Fibroblast of villous mesenchyme (primary cell): ENCODE results near the gene GGT7. TPM values are rescaled to one million over a fixed set of nuclear protein-coding genes. Genes with fewer than 3 reads are reported as not detected.

ENCODE experiments used
- DNase-seq: peaks from one replicate; pipeline ENCODE4 v3.0.0-alpha.2; 2010; ENCODE audit warnings: low read depth
- H3K4me3 ChIP-seq: 2 replicates; pipeline ENCODE4 v1.5.1; 2011; ENCODE audit warnings: low read depth, mild to moderate bottlenecking, low read length
- CTCF ChIP-seq: IDR thresholded peaks from 2 replicates; pipeline ENCODE4 v1.5.1; 2012; ENCODE audit warnings: low read depth, mild to moderate bottlenecking, low read length; ENCODE audit not compliant: insufficient read depth
- total RNA-seq: library from RNA; depleted of rRNA; stranded (reverse); fragments of >200 nt; gene quantifications from 2 replicates; pipeline ENCODE4 v1.2.3, GENCODE V29; 2012

GGT7 gene
- 9.3 and 9.5 TPM in 2 replicates for total RNA-seq

GRCh38 chr20:34872622-34873224 lies at the start of gene GGT7:
Gene GGT7 (minus strand): TSS chr20:34872856. CDS start chr20:34872815, 41 bp downstream.
- peak; percentile 68 for DNase-seq

GRCh38 chr20:34921436-34921835 lies 48.8 kb upstream of the GGT7 start:
- TF ChIP-seq CTCF, result no peak
- no peak for DNase-seq
- H3K4me3 ChIP-seq, result no peak overlapping the region

More at GRCh38 chr20:34872622-34873224, at the start of gene GGT7:
- peak; percentile 58 for TF ChIP-seq CTCF
- peak within 1 kb of the TSS; percentile 76 for H3K4me3 ChIP-seq

- no peak for DNase-seq
- no peak overlapping the region for H3K4me3 ChIP-seq
- TF ChIP-seq CTCF, result no peak
These were observed 47.4 kb upstream of the GGT7 start for GRCh38 chr20:34920055-34920454.

- H3K4me3 ChIP-seq, result no peak overlapping the region
- no peak for TF ChIP-seq CTCF
- no peak for DNase-seq
These were observed 44.2 kb upstream of the GGT7 start for GRCh38 chr20:34916774-34917354.

GRCh38 chr20:34915749-34916455 lies 43.2 kb upstream of the GGT7 start:
- H3K4me3 ChIP-seq, result no peak overlapping the region
- no peak for DNase-seq
- TF ChIP-seq CTCF, result no peak

GRCh38 chr20:34915131-34915530 lies 42.5 kb upstream of the GGT7 start:
- TF ChIP-seq CTCF, result no peak
- DNase-seq, result no peak
- no peak overlapping the region for H3K4me3 ChIP-seq
